ENCODE results near the gene RAB31.

GRCh38 chr18:9751371-9752031 lies 43.4 kb downstream of the RAB31 start:
- TF ChIP-seq CTCF (IDR thresholded peaks at IDR 0.05) (no peak), POLR2A (IDR thresholded peaks at IDR 0.05) (no peak)
